HG03196 (cell line): ENCODE measurements around the gene KRT79.

ENCODE experiments used
- ATAC-seq: cut with Tn5 transposase; IDR thresholded peaks from one replicate; pipeline ENCODE4 v1.9.1; 2021; ENCODE audit not compliant: unreplicated experiment

KRT79 gene

GRCh38 chr12:52819731-52820510 is 14.2 kb downstream of the KRT79 start:
- no peak for ATAC-seq

- no peak for ATAC-seq
These were observed 15.2 kb downstream of the KRT79 start for GRCh38 chr12:52818887-52819420.

- no peak for ATAC-seq
These were observed 15.7 kb downstream of the KRT79 start for GRCh38 chr12:52818388-52818787.

GRCh38 chr12:52817699-52818238 is 16.3 kb downstream of the KRT79 start:
- ATAC-seq = no peak

GRCh38 chr12:52817003-52817698 is 17.0 kb downstream of the KRT79 start:
- no peak for ATAC-seq

- ATAC-seq = no peak
These were observed 18.2 kb downstream of the KRT79 start for GRCh38 chr12:52815676-52816588.

GRCh38 chr12:52815161-52815560 is 18.9 kb downstream of the KRT79 start:
- ATAC-seq = no peak

- no peak for ATAC-seq
These were observed 19.4 kb downstream of the KRT79 start for GRCh38 chr12:52814710-52815155.

GRCh38 chr12:52813885-52814709 is 20.0 kb downstream of the KRT79 start, which contains the start of gene KRT4:
TSS of gene KRT4 (minus strand) at chr12:52814116. CDS start at chr12:52814058, 58 bp downstream.
- no peak for ATAC-seq

- ATAC-seq = no peak
These were observed 20.8 kb downstream of the KRT79 start for GRCh38 chr12:52813203-52813819.

GRCh38 chr12:52812749-52813148 is 21.4 kb downstream of the KRT79 start:
- ATAC-seq = no peak

- no peak for ATAC-seq
These were observed 22.1 kb downstream of the KRT79 start for GRCh38 chr12:52812073-52812400.

GRCh38 chr12:52811191-52812072 is 22.7 kb downstream of the KRT79 start:
- no peak for ATAC-seq

- no peak for ATAC-seq
These were observed 23.6 kb downstream of the KRT79 start for GRCh38 chr12:52810554-52810953.

- no peak for ATAC-seq
These were observed 24.9 kb downstream of the KRT79 start for GRCh38 chr12:52809166-52809565.

- ATAC-seq = no peak
These were observed 25.4 kb downstream of the KRT79 start for GRCh38 chr12:52808573-52809160.

GRCh38 chr12:52807544-52808470 is 26.3 kb downstream of the KRT79 start:
- no peak for ATAC-seq
